ENCODE data around the gene USH1C. TPM values are rescaled to one million over a fixed set of nuclear protein-coding genes. Genes with fewer than 3 reads are reported as not detected.

Gene USH1C
- total RNA-seq, 4 donors from 2014 or later, result not detected

- intact Hi-C loops (cut with DNase I), result no loop called here
- WGBS, result 73% methylated on average over 5 of the region's 5 CpGs
- Histone ChIP-seq H3K36me3 (no peaks in the 10 kb centered on the region), H3K4me3 (no peak overlapping the region), H3K27me3 (peaks cover 0 to 23% (median 0%) of the 10 kb centered on the region in 4 donors), H3K27ac (replicated peaks in 1 of 4) (no peak overlapping the region), H3K4me1 (no peaks in the 10 kb centered on the region), H3K9me3 (no peaks in the 10 kb centered on the region)
- no peak for DNase-seq (ENCODE audit: extremely low spot score)
- no peak for TF ChIP-seq EP300 (IDR thresholded peaks at IDR 0.05)
Observed at GRCh38 chr11:17445240-17445795, 98.9 kb downstream of the USH1C start.

GRCh38 chr11:17443926-17444690 is 100.1 kb downstream of the USH1C start:
- Histone ChIP-seq H3K9me3 (no peaks in the 10 kb centered on the region), H3K27ac (replicated peaks in 1 of 4) (no peak overlapping the region), H3K36me3 (no peaks in the 10 kb centered on the region), H3K27me3 (peaks cover 0 to 33% (median 0%) of the 10 kb centered on the region in 4 donors), H3K4me3 (no peak overlapping the region), H3K4me1 (no peaks in the 10 kb centered on the region)
- DNase-seq (ENCODE audit: extremely low spot score), result no peak
- 87% methylated on average over 2 of the region's 2 CpGs for WGBS
- TF ChIP-seq CTCF (IDR thresholded peaks at IDR 0.05) (no peak), POLR2A (IDR thresholded peaks at IDR 0.05; ENCODE audit: low read depth) (no peak), EP300 (IDR thresholded peaks at IDR 0.05) (no peak), POLR2AphosphoS5 (IDR thresholded peaks at IDR 0.05) (no peak)
- intact Hi-C loops (cut with DNase I), result no loop called here

Other genes with a start within 250 kb of the USH1C start
- gene NCR3LG1, start 192.6 kb downstream of the USH1C start, total RNA-seq, result 1 to 10 TPM; 1.7 to 3.6 (median 2.4) TPM
- 1 to 10 TPM in 2 of 4 donors, under 1 TPM in 1, not detected in 1; 0.66 to 6.5 (median 2.5) TPM for gene KCNJ11, start 155.8 kb downstream of the USH1C start, total RNA-seq
- 1 to 10 TPM in 3 of 4 donors, under 1 TPM in 1; 0.63 to 2.5 (median 1.7) TPM for gene ABCC8, start 67.6 kb downstream of the USH1C start, total RNA-seq
- not detected for gene OTOG, start 2.8 kb upstream of the USH1C start, total RNA-seq
- gene MYOD1, start 175.2 kb upstream of the USH1C start, total RNA-seq, result not detected
- not detected for gene KCNC1, start 190.4 kb upstream of the USH1C start, total RNA-seq